T-helper 1 cell (primary cell): Measurements from ENCODE around the gene MAN1C1.

ENCODE experiments used
- DNase-seq, 5 donors: peaks; one replicate each; pipeline ENCODE4 v3.0.0-alpha.2; 2012 to 2020

The MAN1C1 gene

GRCh38 chr1:25785333-25786067 lies 168.9 kb downstream of the MAN1C1 start:
- no peak for DNase-seq

- DNase-seq: no peak
These were observed 170.5 kb downstream of the MAN1C1 start for GRCh38 chr1:25786887-25787759.

GRCh38 chr1:25787760-25788166 lies 171.2 kb downstream of the MAN1C1 start:
- no peak for DNase-seq

GRCh38 chr1:25790472-25790871 lies 173.9 kb downstream of the MAN1C1 start:
- no peak for DNase-seq

GRCh38 chr1:25792115-25792514 lies 175.5 kb downstream of the MAN1C1 start:
- DNase-seq: no peak

GRCh38 chr1:25793585-25794170 lies 177.1 kb downstream of the MAN1C1 start:
- DNase-seq: no peak

GRCh38 chr1:25794325-25794724 lies 177.7 kb downstream of the MAN1C1 start:
- no peak for DNase-seq

- DNase-seq: no peak
These were observed 178.6 kb downstream of the MAN1C1 start for GRCh38 chr1:25795211-25795610.

- peak in 2 of 5 donors; percentile 20 to 35 for DNase-seq
These were observed 179.6 kb downstream of the MAN1C1 start for GRCh38 chr1:25795946-25796810.

- peak; percentile 65 to 85 (median 73) for DNase-seq
These were observed 180.3 kb downstream of the MAN1C1 start for GRCh38 chr1:25796811-25797458.

GRCh38 chr1:25797939-25798338 lies 181.3 kb downstream of the MAN1C1 start:
- DNase-seq: peak in 1 of 5 donors; percentile 38

GRCh38 chr1:25798666-25799351 lies 182.2 kb downstream of the MAN1C1 start:
- DNase-seq: no peak

- no peak for DNase-seq
These were observed 182.9 kb downstream of the MAN1C1 start for GRCh38 chr1:25799352-25799934.

GRCh38 chr1:25799935-25800702 lies 183.5 kb downstream of the MAN1C1 start, which contains the start of gene SELENON:
Gene SELENON, plus strand, starts transcription at chr1:25800193. Its CDS starts 38 bp downstream, at chr1:25800231.
- DNase-seq: peak in 2 of 5 donors; percentile 31 to 42

- no peak for DNase-seq
These were observed 184.2 kb downstream of the MAN1C1 start for GRCh38 chr1:25800703-25801377.

GRCh38 chr1:25802915-25803314 lies 186.3 kb downstream of the MAN1C1 start:
- no peak for DNase-seq

- DNase-seq: no peak
These were observed 186.8 kb downstream of the MAN1C1 start for GRCh38 chr1:25803368-25803767.

GRCh38 chr1:25804244-25804963 lies 187.8 kb downstream of the MAN1C1 start:
- no peak for DNase-seq
